Pancreas (tissue), 10 donors: Measurements from ENCODE around the gene TICAM2. TPM values are rescaled to one million over a fixed set of nuclear protein-coding genes. Genes with fewer than 3 reads are reported as not detected.

Experiments
- ATAC-seq, 4 donors: fragments of 200-7000 bp; cut with Tn5 transposase; one replicate each; pipeline versions ENCODE4 v1.8.0 to v1.9.1; 2020; ENCODE audit warnings: mild to moderate bottlenecking in 4 of 4, moderate library complexity in 4 of 4
- DNase-seq, 6 donors: peaks; one replicate each; pipeline ENCODE4 v3.0.0-alpha.2; 2020
- FAIRE-seq: peaks from 2 replicates; lab custom pipeline; 2012; peaks lifted over from hg19 to GRCh38; lab: Jason Lieb, UNC
- H3K27ac ChIP-seq, 4 donors: fragments of 200-600 bp; sonication (generic); 1 replicate in 3 of 4; 2 replicates in 1 of 4; pipeline versions ENCODE4 v1.5.0 to v1.8.0; 2020
- H3K27me3 ChIP-seq, 4 donors: fragments of 200-600 bp; one replicate each; pipeline ENCODE4 v1.8.0; 2021
- H3K36me3 ChIP-seq, 3 donors: fragments of 200-600 bp; sonication (generic) in 1 of 3; one replicate each; pipeline versions ENCODE4 v1.5.0 to v1.8.0; 2020 to 2021
- H3K4me1 ChIP-seq, 3 donors: fragments of 200-600 bp; one replicate each; pipeline ENCODE4 v1.8.0; 2021
- H3K4me3 ChIP-seq, 4 donors: fragments of 200-600 bp; sonication (generic) in 2 of 4; one replicate each; pipeline versions ENCODE4 v1.5.0 to v1.8.0; 2020 to 2021
- H3K9me3 ChIP-seq, 4 donors: fragments of 200-600 bp; one replicate each; pipeline ENCODE4 v1.8.0; 2021
- WGBS, 2 donors: extraction: QIAGEN DNeasy Blood & Tissue Kit; methylation state at CpG; one replicate each; pipeline ENCODE4 v1.1.7; 2013; 5-methylcytosine and 5-hydroxymethylcytosine counted together
- intact Hi-C, 3 donors: fragments of 100-400 bp; cut with DNase I; formaldehyde crosslinking; loops; one replicate each; pipeline versions ENCODE4 v1.11.1 to v1.14.2; 2022
- polyA plus RNA-seq, 2 donors: library from polyadenylated mRNA; stranded (reverse); fragments of 200-250 nt; gene quantifications; one replicate each; pipeline ENCODE4 v1.2.3, GENCODE V29; 2013
- total RNA-seq, 6 donors: library from RNA; stranded (reverse); fragmentation: NEBNext Ultra II Directional in 4 of 6; extraction: Animal tissue kit (Norgen Biotek cat#: 25700) in 4 of 6; gene quantifications; one replicate each; pipeline versions ENCODE4 v1.2.1 to v1.2.4, GENCODE V29; 2021 to 2023
- TF ChIP-seq, protein P1 (sequence below), 4 donors: fragments of 200-600 bp; sonication (generic) in 3 of 4; IDR thresholded peaks; one replicate each; pipeline versions ENCODE4 v1.5.0 to v1.8.0; 2021; ENCODE audit warnings: antibody characterized with exemption in 4 of 4
- donor health status: healthy with polysubstance abuse.
- donor health status: DM: no; HTN: no; CAD: no; lungs with moderate emphysema.
- donor health status: DM: no; HTN: no; CAD: no.
- donor health status: control.
- donor health status: control.
- donor health status: Bipolar disorder and iron deficiency.
- donor health status: DM: yes; HTN: yes; CAD: no.
- donor health status: DM: no; HTN: no; CAD: no.
- donor health status: DM: no; HTN: no; CAD: no.
- donor health status: DM: yes; HTN: yes; CAD: no.

The TICAM2 gene
- total and polyA plus RNA-seq, 8 donors = 1.4 to 3.4 (median 2.0) TPM

DNA sequence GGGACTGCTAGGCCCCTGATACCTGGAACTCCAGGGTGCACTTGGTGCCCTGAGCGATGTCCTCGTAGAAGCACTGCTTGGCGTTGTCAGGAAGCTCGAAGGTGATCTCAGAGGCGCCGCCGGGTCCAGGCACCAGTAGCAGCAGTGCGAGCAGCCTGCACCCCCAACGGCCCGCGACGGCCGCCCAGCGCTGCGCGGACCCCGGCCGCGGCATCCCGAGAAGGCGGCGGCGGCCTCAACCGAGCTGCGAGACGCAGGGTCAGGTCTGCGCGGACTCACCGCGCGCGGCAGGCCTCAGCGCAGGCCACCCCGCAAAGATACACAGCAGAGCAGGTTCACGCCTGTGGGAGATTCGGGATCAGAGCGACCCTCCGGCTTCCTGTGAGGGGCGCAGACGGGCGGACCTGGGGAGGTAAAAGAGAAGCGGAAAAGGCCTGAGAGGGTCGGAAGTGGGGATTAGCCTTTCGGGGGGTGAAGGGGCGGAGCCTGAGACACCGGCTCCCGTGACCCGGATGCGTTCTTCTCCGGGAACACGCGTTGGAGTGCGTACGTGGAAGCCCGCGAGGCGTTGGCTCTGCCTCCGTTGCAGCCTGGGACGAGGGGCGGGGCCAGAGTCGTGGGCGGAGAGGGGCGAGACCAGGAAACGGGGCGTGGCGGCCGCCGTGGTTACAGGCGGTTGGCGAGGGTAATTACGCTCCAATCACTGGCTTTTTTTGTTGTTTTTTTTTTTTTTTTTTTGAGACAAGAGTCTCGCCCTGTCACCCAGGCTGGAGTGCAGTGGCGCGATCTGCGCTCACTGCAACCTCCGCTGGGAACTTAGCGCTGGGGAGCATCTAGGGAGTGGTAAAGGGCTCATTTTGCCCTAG lies 23.5 kb upstream of the TICAM2 start, which contains the start of gene TMED7:
Gene TMED7 (minus strand): TSS at position 458 of the 866 bp plus-strand sequence. CDS start 244 bp downstream, at position 214.
- 0% methylated on average over 69 to 77 of the region's 77 CpGs for WGBS, 2 donors
- intact Hi-C loops = no loop called here
- Histone ChIP-seq H3K9me3 (no peaks in the 10 kb centered on the region), H3K36me3 (no peaks in the 10 kb centered on the region), H3K27ac (peak within 1 kb of the TSS; percentile 87 to 91 (median 90)), H3K4me3 (peak within 1 kb of the TSS; percentile 76 to 100 (median 88)), H3K27me3 (no peaks in the 10 kb centered on the region), H3K4me1 (peaks cover 12 to 26% (median 17%) of the 10 kb centered on the region in 3 donors)
- ATAC-seq (peak; percentile 96 to 98 (median 96)), DNase-seq (peak; percentile 99 to 100 (median 100)), FAIRE-seq (peak; percentile 84)
- TF ChIP-seq, protein P1, sequence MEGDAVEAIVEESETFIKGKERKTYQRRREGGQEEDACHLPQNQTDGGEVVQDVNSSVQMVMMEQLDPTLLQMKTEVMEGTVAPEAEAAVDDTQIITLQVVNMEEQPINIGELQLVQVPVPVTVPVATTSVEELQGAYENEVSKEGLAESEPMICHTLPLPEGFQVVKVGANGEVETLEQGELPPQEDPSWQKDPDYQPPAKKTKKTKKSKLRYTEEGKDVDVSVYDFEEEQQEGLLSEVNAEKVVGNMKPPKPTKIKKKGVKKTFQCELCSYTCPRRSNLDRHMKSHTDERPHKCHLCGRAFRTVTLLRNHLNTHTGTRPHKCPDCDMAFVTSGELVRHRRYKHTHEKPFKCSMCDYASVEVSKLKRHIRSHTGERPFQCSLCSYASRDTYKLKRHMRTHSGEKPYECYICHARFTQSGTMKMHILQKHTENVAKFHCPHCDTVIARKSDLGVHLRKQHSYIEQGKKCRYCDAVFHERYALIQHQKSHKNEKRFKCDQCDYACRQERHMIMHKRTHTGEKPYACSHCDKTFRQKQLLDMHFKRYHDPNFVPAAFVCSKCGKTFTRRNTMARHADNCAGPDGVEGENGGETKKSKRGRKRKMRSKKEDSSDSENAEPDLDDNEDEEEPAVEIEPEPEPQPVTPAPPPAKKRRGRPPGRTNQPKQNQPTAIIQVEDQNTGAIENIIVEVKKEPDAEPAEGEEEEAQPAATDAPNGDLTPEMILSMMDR (IDR thresholded peaks at IDR 0.05) = no peak

DNA sequence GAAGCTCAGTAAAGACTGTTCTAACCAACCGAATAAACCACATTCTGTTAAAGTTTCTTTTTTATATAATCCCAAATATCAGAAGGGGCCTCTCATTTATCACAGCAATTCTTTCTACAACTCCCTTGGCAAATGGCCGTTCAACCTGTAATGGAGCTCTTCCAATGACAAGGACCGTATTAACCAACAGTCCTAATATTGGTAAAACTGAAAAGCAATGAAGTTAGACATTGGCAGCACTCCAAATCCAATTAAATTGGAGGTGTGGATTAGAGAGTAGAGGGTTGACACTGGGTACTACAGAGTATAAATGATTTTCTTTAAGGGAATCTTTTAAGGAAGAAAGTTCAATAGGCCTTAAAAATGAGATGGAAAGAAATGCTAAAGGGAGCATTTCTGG lies 22.7 kb upstream of the TICAM2 start:
- H3K9me3 ChIP-seq = no peaks in the 10 kb centered on the region
- H3K4me3 ChIP-seq = peak overlapping the region; percentile 76 to 100 (median 88)

DNA sequence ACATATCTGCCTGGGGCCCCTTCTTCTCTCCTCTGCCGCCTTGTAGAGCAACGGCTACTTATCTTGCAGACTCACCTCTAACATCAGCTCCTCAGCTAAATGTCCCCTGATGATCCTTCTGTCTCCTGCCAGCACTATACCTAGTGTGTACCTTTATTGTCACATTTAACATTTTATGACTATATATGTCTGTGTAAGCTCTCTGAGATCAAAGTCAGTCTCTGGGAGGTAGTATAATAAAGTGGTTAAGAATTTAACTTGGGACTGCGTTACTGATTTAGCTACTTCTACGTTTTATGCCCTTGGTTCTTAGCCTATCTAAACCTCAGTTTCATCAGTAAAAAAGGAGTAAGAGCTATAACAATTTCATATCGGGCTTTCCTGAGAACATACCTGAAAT lies 21.4 kb upstream of the TICAM2 start:
- H3K36me3 ChIP-seq = peaks cover 0 to 15% (median 5%) of the 10 kb centered on the region in 3 donors
- 17 to 19% methylated on average over 5 of the region's 5 CpGs for WGBS, 2 donors
- ATAC-seq = no peak
- no peak for DNase-seq
- peak; percentile 39 for FAIRE-seq
- H3K9me3 ChIP-seq = no peaks in the 10 kb centered on the region
- no peak overlapping the region for H3K27ac ChIP-seq
- TF ChIP-seq, protein P1 (IDR thresholded peaks at IDR 0.05) = no peak
- peak overlapping the region; percentile 76 to 100 (median 88) for H3K4me3 ChIP-seq
- H3K4me1 ChIP-seq = peaks cover 12 to 29% (median 17%) of the 10 kb centered on the region in 3 donors
- no peaks in the 10 kb centered on the region for H3K27me3 ChIP-seq
- intact Hi-C loops = no loop called here

More for the DNA sequence above, 22.7 kb upstream of the TICAM2 start:
- peaks cover 12 to 29% (median 17%) of the 10 kb centered on the region in 3 donors for H3K4me1 ChIP-seq
- ATAC-seq = no peak
- H3K27me3 ChIP-seq = no peaks in the 10 kb centered on the region
- peak overlapping the region; percentile 87 to 91 (median 90) for H3K27ac ChIP-seq
- FAIRE-seq = no peak
- 9 to 11% methylated on average over 3 of the region's 3 CpGs for WGBS, 2 donors
- DNase-seq = no peak
- peaks cover 0 to 2% (median under 1%) of the 10 kb centered on the region in 3 donors for H3K36me3 ChIP-seq
- TF ChIP-seq, protein P1 (IDR thresholded peaks at IDR 0.05) = no peak
- intact Hi-C loops = no loop called here

DNA sequence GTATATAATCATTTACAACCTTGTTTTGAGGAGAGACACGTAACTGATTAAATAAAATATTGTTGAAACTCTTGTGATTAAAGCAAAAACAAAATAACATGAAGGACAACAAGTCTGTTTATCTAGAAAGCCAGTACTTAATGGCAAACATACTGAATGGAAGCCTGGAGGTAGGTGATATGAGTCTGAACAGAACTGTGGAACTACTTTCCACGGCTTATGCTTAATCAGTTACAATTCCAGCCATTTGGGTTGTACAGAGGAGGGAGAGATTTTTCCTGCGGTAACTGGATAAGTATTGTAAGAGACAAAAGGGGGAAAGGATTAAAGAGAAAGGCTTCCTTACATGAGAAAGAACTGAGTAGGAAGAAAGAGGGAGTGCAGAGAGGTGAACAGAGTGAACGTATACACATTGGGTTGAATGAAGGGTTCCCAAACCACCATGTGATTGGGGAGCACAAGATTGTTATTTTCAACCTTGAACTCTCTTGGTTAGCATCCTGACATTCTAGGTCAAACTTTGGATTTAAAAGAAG lies 19.2 kb upstream of the TICAM2 start:
- no peaks in the 10 kb centered on the region for H3K9me3 ChIP-seq
- H3K4me1 ChIP-seq = peaks cover 17 to 34% (median 24%) of the 10 kb centered on the region in 3 donors
- ATAC-seq (no peak), DNase-seq (no peak), FAIRE-seq (no peak)
- no peak overlapping the region for H3K27ac ChIP-seq
- no peak overlapping the region for H3K4me3 ChIP-seq
- TF ChIP-seq, protein P1 (IDR thresholded peaks at IDR 0.05) = no peak
- intact Hi-C loops = no loop called here
- H3K36me3 ChIP-seq = peaks cover 0 to 21% (median 5%) of the 10 kb centered on the region in 3 donors
- no peaks in the 10 kb centered on the region for H3K27me3 ChIP-seq
- WGBS, 2 donors = 35 to 39% methylated on average over 4 of the region's 4 CpGs
